Liver (tissue), 3 donors: ENCODE data around the gene NLGN1.

Experiments used
- EGR1 ChIP-seq, 2 donors: IDR thresholded peaks; 2 replicates each; pipeline ENCODE4 v1.6.1; 2016 to 2018; ENCODE audit warnings: antibody characterized with exemption in 2 of 2, low read depth in 2 of 2
- FOXA2 ChIP-seq: IDR thresholded peaks from 2 replicates; pipeline ENCODE4 v1.6.1; 2016; ENCODE audit warnings: antibody characterized with exemption
- GABPA ChIP-seq, 2 donors: IDR thresholded peaks in 1 of 2; conservative IDR thresholded peaks in 1 of 2; 2 replicates each; pipeline ENCODE4 v1.6.1; 2016; ENCODE audit warnings: antibody characterized with exemption in 2 of 2, mild to moderate bottlenecking in 1 of 2, moderate library complexity in 1 of 2
- RAD21 ChIP-seq, 2 donors: IDR thresholded peaks; 2 replicates each; pipeline ENCODE4 v1.6.1; 2016; ENCODE audit warnings: antibody characterized with exemption in 2 of 2, mild to moderate bottlenecking in 2 of 2
- SP1 ChIP-seq: IDR thresholded peaks from 2 replicates; pipeline ENCODE4 v1.6.1; 2018; ENCODE audit warnings: antibody characterized with exemption, mild to moderate bottlenecking
- YY1 ChIP-seq: IDR thresholded peaks from 2 replicates; pipeline ENCODE4 v1.6.1; 2016; ENCODE audit warnings: antibody characterized with exemption, mild to moderate bottlenecking
- TF ChIP-seq, protein P1 (sequence below): fragments of 150-350 bp; IDR thresholded peaks from 2 replicates; pipeline ENCODE4 v1.5.1; 2017; ENCODE audit warnings: improper control_type of control experiment, low read depth, low read length; ENCODE audit not compliant: missing input control
- TF ChIP-seq, protein P2 (sequence below): IDR thresholded peaks from 2 replicates; pipeline ENCODE4 v1.6.1; 2016; ENCODE audit warnings: antibody characterized with exemption
- TF ChIP-seq, protein P3 (sequence below): IDR thresholded peaks from 2 replicates; pipeline ENCODE4 v1.6.1; 2016; ENCODE audit warnings: antibody characterized with exemption, mild to moderate bottlenecking
- TF ChIP-seq, protein P4 (sequence below): IDR thresholded peaks from 2 replicates; pipeline ENCODE4 v1.6.1; 2016; ENCODE audit warnings: antibody characterized with exemption
- TF ChIP-seq, protein P5 (sequence below): IDR thresholded peaks from 2 replicates; pipeline ENCODE4 v1.6.1; 2016; ENCODE audit warnings: antibody characterized with exemption
- donor health status: healthy.
- donor health status: healthy.

DNA sequence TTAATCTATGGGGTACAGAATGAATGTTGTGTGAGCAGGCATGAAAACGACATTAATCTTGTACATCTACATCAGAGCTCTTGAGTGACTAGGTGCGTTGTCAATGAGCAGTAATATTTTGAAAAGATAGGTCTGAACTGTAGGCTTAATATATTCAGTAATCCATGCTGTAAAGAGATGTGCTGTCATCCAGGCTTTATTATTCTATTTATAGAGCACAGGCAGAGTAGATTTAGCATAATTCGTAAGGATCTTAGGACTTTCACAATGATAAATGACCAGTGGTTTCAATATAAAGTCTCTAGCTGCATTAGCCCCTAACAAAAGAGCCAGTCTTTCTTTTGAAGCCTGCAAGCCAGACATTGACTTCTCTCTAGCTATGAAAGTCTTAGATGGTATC lies 43.0 kb downstream of the NLGN1 start:
- TF ChIP-seq, protein P1, sequence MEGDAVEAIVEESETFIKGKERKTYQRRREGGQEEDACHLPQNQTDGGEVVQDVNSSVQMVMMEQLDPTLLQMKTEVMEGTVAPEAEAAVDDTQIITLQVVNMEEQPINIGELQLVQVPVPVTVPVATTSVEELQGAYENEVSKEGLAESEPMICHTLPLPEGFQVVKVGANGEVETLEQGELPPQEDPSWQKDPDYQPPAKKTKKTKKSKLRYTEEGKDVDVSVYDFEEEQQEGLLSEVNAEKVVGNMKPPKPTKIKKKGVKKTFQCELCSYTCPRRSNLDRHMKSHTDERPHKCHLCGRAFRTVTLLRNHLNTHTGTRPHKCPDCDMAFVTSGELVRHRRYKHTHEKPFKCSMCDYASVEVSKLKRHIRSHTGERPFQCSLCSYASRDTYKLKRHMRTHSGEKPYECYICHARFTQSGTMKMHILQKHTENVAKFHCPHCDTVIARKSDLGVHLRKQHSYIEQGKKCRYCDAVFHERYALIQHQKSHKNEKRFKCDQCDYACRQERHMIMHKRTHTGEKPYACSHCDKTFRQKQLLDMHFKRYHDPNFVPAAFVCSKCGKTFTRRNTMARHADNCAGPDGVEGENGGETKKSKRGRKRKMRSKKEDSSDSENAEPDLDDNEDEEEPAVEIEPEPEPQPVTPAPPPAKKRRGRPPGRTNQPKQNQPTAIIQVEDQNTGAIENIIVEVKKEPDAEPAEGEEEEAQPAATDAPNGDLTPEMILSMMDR, result no peak
- TF ChIP-seq, protein P2, sequence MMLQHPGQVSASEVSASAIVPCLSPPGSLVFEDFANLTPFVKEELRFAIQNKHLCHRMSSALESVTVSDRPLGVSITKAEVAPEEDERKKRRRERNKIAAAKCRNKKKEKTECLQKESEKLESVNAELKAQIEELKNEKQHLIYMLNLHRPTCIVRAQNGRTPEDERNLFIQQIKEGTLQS, result no peak
- TF ChIP-seq, protein P3, sequence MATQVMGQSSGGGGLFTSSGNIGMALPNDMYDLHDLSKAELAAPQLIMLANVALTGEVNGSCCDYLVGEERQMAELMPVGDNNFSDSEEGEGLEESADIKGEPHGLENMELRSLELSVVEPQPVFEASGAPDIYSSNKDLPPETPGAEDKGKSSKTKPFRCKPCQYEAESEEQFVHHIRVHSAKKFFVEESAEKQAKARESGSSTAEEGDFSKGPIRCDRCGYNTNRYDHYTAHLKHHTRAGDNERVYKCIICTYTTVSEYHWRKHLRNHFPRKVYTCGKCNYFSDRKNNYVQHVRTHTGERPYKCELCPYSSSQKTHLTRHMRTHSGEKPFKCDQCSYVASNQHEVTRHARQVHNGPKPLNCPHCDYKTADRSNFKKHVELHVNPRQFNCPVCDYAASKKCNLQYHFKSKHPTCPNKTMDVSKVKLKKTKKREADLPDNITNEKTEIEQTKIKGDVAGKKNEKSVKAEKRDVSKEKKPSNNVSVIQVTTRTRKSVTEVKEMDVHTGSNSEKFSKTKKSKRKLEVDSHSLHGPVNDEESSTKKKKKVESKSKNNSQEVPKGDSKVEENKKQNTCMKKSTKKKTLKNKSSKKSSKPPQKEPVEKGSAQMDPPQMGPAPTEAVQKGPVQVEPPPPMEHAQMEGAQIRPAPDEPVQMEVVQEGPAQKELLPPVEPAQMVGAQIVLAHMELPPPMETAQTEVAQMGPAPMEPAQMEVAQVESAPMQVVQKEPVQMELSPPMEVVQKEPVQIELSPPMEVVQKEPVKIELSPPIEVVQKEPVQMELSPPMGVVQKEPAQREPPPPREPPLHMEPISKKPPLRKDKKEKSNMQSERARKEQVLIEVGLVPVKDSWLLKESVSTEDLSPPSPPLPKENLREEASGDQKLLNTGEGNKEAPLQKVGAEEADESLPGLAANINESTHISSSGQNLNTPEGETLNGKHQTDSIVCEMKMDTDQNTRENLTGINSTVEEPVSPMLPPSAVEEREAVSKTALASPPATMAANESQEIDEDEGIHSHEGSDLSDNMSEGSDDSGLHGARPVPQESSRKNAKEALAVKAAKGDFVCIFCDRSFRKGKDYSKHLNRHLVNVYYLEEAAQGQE, result no peak
- TF ChIP-seq EGR1 (IDR thresholded peaks at IDR 0.05; ENCODE audit: low read depth in 2 of 2) (no peak), YY1 (no peak), FOXA2 (no peak), GABPA (IDR thresholded peaks at IDR 0.05 in 1 of 2, conservative IDR thresholded peaks at IDR 0.05 in 1 of 2) (no peak), RAD21 (IDR thresholded peaks at IDR 0.05) (no peak), SP1 (no peak)
- TF ChIP-seq, protein P4, sequence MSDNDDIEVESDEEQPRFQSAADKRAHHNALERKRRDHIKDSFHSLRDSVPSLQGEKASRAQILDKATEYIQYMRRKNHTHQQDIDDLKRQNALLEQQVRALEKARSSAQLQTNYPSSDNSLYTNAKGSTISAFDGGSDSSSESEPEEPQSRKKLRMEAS, result no peak
- TF ChIP-seq, protein P5, sequence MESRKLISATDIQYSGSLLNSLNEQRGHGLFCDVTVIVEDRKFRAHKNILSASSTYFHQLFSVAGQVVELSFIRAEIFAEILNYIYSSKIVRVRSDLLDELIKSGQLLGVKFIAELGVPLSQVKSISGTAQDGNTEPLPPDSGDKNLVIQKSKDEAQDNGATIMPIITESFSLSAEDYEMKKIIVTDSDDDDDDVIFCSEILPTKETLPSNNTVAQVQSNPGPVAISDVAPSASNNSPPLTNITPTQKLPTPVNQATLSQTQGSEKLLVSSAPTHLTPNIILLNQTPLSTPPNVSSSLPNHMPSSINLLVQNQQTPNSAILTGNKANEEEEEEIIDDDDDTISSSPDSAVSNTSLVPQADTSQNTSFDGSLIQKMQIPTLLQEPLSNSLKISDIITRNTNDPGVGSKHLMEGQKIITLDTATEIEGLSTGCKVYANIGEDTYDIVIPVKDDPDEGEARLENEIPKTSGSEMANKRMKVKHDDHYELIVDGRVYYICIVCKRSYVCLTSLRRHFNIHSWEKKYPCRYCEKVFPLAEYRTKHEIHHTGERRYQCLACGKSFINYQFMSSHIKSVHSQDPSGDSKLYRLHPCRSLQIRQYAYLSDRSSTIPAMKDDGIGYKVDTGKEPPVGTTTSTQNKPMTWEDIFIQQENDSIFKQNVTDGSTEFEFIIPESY, result no peak
